Heart left ventricle (tissue), 13 donors: Measurements from ENCODE around the gene PRR30.

Experiments
- POLR2A ChIP-seq, 2 donors: fragments of 450-650 bp; IDR thresholded peaks; one replicate each; pipeline ENCODE4 v1.6.1; 2017; ENCODE audit warnings: antibody characterized with exemption in 2 of 2, mild to moderate bottlenecking in 2 of 2, moderate library complexity in 2 of 2
- TF ChIP-seq, protein P1 (sequence below), 12 donors: fragments of 200-600 bp; sonication (generic) in 4 of 12; IDR thresholded peaks; one replicate each; pipeline versions ENCODE4 v1.5.0 to v1.8.0; 2018 to 2022; ENCODE audit warnings: antibody characterized with exemption in 12 of 12, mild to moderate bottlenecking in 5 of 12
- donor health status: ischemic (EF 13 %, LVEDD 7.1; RV severe dilation, severe dysfunction).
- donor health status: DM: no; HTN: yes; CAD: no.
- donor health status: DM: no; HTN: no; CAD: no.
- donor health status: ischemic (EF 25% LVEDD 6.9; RV normal size, moderate dysfunction).
- donor health status: ischemic (EF 25% LVEDD 5.7; RV mildly dilated, moderate dysfunction).
- donor health status: ischemic (EF 35%, LVEDD 5.7; RV mildly dilated, moderate dysfunction).
- donor health status: nonischemic (EF 11% LVEDD 7.7; RV severe dilation, severe dysfunction).
- donor health status: DM: yes; HTN: yes; CAD: no.
- donor health status: PGD.
- donor health status: ischemic (EF 29% LVEDD 5.4; RV normal size, mild dysfunction).
- donor health status: nonischemic (EF 23%, LVEDD 6.1; RV moderate dilation, normal function).

GRCh38 chr2:27096748-27097297 is 42.4 kb downstream of the PRR30 start:
- TF ChIP-seq, protein P1, sequence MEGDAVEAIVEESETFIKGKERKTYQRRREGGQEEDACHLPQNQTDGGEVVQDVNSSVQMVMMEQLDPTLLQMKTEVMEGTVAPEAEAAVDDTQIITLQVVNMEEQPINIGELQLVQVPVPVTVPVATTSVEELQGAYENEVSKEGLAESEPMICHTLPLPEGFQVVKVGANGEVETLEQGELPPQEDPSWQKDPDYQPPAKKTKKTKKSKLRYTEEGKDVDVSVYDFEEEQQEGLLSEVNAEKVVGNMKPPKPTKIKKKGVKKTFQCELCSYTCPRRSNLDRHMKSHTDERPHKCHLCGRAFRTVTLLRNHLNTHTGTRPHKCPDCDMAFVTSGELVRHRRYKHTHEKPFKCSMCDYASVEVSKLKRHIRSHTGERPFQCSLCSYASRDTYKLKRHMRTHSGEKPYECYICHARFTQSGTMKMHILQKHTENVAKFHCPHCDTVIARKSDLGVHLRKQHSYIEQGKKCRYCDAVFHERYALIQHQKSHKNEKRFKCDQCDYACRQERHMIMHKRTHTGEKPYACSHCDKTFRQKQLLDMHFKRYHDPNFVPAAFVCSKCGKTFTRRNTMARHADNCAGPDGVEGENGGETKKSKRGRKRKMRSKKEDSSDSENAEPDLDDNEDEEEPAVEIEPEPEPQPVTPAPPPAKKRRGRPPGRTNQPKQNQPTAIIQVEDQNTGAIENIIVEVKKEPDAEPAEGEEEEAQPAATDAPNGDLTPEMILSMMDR (IDR thresholded peaks at IDR 0.05), result no peak
- no peak for TF ChIP-seq POLR2A (IDR thresholded peaks at IDR 0.05)
